Measurements from ENCODE around the gene TEK. TPM values are rescaled to one million over a fixed set of nuclear protein-coding genes. Genes with fewer than 3 reads are reported as not detected.

Gene TEK
- polyA plus RNA-seq, 3 donors, result not detected

DNA sequence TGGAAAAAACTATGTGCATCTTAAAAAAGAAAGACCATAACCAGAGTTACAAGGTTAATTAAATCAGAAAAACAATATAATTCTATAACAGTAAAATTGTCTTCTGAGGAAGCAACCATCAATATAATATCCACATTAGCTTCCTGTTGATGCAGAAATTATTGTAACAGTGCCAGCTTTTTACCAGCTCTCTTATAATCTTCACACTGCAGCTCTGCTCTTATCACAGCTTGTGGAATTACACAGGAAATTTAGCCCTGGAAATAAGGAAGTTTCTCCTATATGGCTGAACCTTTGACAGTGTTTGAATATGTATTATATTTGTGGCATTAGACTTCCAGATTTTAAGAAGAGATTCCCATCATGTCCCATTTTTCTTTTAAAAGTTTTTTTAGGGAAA lies 49.1 kb upstream of the TEK start:
- peaks cover 0 to 11% of the 10 kb centered on the region in 2 donors for H3K36me3 ChIP-seq (replicated peaks in 1 of 2; ENCODE audit: control insufficient read depth in 1 of 2, insufficient read depth in 2 of 2, low read length in 2 of 2)
- H3K27me3 Mint-ChIP-seq (ENCODE audit: low read depth in 3 of 3), result no peaks in the 10 kb centered on the region
- H3K27ac Mint-ChIP-seq, result no peak overlapping the region
- H3K9me3 ChIP-seq (replicated peaks in 1 of 2; ENCODE audit: control insufficient read depth in 1 of 2, insufficient read depth in 1 of 2, low read length in 2 of 2), result no peaks in the 10 kb centered on the region
- H3K4me2 ChIP-seq (replicated peaks; ENCODE audit: extremely low read depth, low read length, poor library complexity, severe bottlenecking), result no peak overlapping the region
- H3K27ac ChIP-seq (ENCODE audit: low read depth in 1 of 2, low read length in 2 of 2), result no peak overlapping the region
- H3K27me3 ChIP-seq (ENCODE audit: control insufficient read depth in 2 of 2, insufficient read depth in 2 of 2, low read length in 2 of 2), result no peaks in the 10 kb centered on the region
- no peak overlapping the region for H2AFZ ChIP-seq (ENCODE audit: insufficient read depth, low read depth, low read length, poor library complexity, severe bottlenecking)
- H3K4me1 ChIP-seq (ENCODE audit: control insufficient read depth in 1 of 2, insufficient read depth in 2 of 2, low read length in 2 of 2), result no peaks in the 10 kb centered on the region
- no peaks in the 10 kb centered on the region for H4K20me1 ChIP-seq (ENCODE audit: insufficient read depth, low read length)
- intact Hi-C loops (cut with micrococcal nuclease), result no loop called here
- H3K4me3 Mint-ChIP-seq, result no peak overlapping the region
- no peak overlapping the region for H3K4me3 ChIP-seq (replicated peaks in 1 of 3; ENCODE audit: low read depth in 2 of 3, low read length in 3 of 3)
- DNase-seq, result no peak
- peaks cover 2 to 6% of the 10 kb centered on the region in 2 donors for H3K36me3 Mint-ChIP-seq
- no peaks in the 10 kb centered on the region for H3K79me2 ChIP-seq (ENCODE audit: insufficient read depth, low read length)
- H3K4me1 Mint-ChIP-seq, result no peaks in the 10 kb centered on the region
- H3K9ac ChIP-seq (ENCODE audit: insufficient read depth, low read length, poor library complexity, severe bottlenecking), result no peak overlapping the region
- H3K9me3 Mint-ChIP-seq, result no peaks in the 10 kb centered on the region
- TF ChIP-seq, protein P1, sequence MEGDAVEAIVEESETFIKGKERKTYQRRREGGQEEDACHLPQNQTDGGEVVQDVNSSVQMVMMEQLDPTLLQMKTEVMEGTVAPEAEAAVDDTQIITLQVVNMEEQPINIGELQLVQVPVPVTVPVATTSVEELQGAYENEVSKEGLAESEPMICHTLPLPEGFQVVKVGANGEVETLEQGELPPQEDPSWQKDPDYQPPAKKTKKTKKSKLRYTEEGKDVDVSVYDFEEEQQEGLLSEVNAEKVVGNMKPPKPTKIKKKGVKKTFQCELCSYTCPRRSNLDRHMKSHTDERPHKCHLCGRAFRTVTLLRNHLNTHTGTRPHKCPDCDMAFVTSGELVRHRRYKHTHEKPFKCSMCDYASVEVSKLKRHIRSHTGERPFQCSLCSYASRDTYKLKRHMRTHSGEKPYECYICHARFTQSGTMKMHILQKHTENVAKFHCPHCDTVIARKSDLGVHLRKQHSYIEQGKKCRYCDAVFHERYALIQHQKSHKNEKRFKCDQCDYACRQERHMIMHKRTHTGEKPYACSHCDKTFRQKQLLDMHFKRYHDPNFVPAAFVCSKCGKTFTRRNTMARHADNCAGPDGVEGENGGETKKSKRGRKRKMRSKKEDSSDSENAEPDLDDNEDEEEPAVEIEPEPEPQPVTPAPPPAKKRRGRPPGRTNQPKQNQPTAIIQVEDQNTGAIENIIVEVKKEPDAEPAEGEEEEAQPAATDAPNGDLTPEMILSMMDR (IDR thresholded peaks at IDR 0.05), result no peak

DNA sequence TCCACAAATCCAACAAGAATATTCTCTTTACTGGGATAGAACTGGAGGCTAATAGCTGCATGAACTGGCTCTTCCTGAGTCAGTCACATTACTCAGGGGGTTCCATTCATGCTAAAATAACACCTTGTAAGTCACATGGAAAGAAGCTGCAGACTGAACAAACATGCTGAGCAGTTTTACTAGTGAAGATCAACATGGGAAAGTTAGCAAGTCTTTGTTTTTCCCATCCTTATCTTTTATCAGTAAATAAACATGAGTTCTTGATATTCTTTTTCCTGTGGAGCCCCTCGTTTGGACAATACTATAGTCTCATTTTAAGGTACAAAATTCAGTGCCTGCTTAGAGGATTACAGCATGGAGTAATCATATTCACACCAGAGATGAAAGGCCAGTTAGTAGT lies 43.7 kb upstream of the TEK start:
- H3K27ac ChIP-seq (ENCODE audit: low read depth in 1 of 2, low read length in 2 of 2), result no peak overlapping the region
- DNase-seq, result no peak
- intact Hi-C loops (cut with micrococcal nuclease), result no loop called here
- Mint-ChIP-seq H3K4me1 (no peaks in the 10 kb centered on the region), H3K27ac (no peak overlapping the region), H3K27me3 (ENCODE audit: low read depth in 3 of 3) (peaks cover 0 to 2% (median 0%) of the 10 kb centered on the region in 3 donors), H3K36me3 (peaks cover 0 to 2% of the 10 kb centered on the region in 2 donors), H3K4me3 (no peak overlapping the region), H3K9me3 (no peaks in the 10 kb centered on the region)
- H3K4me1 ChIP-seq (ENCODE audit: control insufficient read depth in 1 of 2, insufficient read depth in 2 of 2, low read length in 2 of 2), result no peaks in the 10 kb centered on the region
- H3K4me2 ChIP-seq (replicated peaks; ENCODE audit: extremely low read depth, low read length, poor library complexity, severe bottlenecking), result no peak overlapping the region
- no peak overlapping the region for H2AFZ ChIP-seq (ENCODE audit: insufficient read depth, low read depth, low read length, poor library complexity, severe bottlenecking)
- no peak overlapping the region for H3K4me3 ChIP-seq (replicated peaks in 1 of 3; ENCODE audit: low read depth in 2 of 3, low read length in 3 of 3)
- no peaks in the 10 kb centered on the region for H3K9me3 ChIP-seq (replicated peaks in 1 of 2; ENCODE audit: control insufficient read depth in 1 of 2, insufficient read depth in 1 of 2, low read length in 2 of 2)
- H3K36me3 ChIP-seq (replicated peaks in 1 of 2; ENCODE audit: control insufficient read depth in 1 of 2, insufficient read depth in 2 of 2, low read length in 2 of 2), result no peaks in the 10 kb centered on the region
- WGBS (ENCODE audit: insufficient coverage), result 80% methylated on average over 1 of the region's 1 CpG
- TF ChIP-seq, protein P1 (IDR thresholded peaks at IDR 0.05), result no peak
- H4K20me1 ChIP-seq (ENCODE audit: insufficient read depth, low read length), result no peaks in the 10 kb centered on the region
- no peaks in the 10 kb centered on the region for H3K79me2 ChIP-seq (ENCODE audit: insufficient read depth, low read length)
- H3K27me3 ChIP-seq (ENCODE audit: control insufficient read depth in 2 of 2, insufficient read depth in 2 of 2, low read length in 2 of 2), result no peaks in the 10 kb centered on the region
- H3K9ac ChIP-seq (ENCODE audit: insufficient read depth, low read length, poor library complexity, severe bottlenecking), result no peak overlapping the region
